Islet precursor cell (in vitro differentiated cells): ENCODE data around the gene KRT14.
A peak's percentile ranks its signal among the peaks of the same experiment; 100 is the strongest.
"Not testable (repeated sequence)": the region's sequence is repeated elsewhere in the genome, so short reads cannot be mapped to it uniquely, and the experiment has no call there.

Source experiments
- DNase-seq: peaks from one replicate; pipeline ENCODE4 v3.0.0-alpha.2; 2018

KRT14 gene

DNA sequence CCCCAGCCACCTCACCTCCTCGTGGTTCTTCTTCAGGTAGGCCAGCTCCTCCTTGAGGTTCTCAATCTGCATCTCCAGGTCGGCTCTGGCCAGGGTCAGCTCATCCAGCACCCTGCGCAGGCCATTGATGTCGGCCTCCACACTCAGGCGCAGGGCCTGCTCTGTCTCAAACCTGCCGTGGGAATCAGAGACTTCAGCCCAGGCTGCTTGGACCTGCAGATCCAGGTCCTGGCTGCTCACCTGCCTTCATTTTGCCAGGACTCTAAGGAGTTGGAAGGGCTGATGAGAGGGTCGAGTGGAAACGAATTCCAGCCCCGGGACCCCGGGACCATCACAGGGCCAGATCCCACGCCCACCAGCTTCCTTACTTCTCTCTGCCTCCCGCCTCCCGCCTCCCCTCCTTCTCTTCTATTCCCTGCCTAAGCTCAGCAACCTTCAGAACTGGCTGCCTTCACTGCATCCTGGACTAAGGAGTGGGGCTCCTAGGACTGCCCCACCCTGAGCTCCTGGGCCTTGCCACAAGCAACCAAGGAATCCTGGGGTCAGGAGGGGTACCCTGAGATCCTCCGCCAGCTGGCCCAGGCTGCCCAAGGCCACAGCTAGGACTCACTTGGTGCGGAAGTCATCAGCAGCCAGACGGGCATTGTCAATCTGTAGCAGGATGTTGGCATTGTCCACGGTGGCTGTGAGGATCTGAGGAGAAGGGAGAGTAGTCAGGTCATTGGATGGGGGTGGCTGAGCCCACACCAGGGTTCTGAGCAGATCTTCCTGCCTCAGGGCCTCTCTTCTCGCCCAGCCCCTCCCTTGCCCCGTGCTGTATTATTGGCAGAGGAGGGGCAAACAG, 35.9 kb upstream of the KRT14 start:
- DNase-seq = peak; percentile 74

DNA sequence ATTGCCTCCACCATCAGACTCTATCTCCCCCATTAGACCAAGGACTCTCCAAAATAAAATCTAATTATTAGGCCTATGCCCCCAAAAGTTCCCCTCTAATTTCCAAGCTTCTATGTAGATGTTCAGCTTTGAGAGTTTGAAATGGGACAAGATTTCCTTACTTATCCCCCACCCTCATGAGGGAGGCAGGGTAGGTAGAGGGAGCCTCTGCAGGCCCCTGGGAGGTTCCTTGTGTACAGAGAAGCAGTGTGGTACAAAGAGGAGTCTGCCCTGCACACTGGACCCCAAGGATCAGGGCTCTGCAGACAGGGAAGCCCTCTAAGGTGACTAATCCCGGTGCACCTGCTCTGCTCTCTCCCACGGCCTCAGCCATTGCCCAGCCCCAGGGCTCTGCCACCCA, 35.2 kb upstream of the KRT14 start:
- DNase-seq = no peak

DNA sequence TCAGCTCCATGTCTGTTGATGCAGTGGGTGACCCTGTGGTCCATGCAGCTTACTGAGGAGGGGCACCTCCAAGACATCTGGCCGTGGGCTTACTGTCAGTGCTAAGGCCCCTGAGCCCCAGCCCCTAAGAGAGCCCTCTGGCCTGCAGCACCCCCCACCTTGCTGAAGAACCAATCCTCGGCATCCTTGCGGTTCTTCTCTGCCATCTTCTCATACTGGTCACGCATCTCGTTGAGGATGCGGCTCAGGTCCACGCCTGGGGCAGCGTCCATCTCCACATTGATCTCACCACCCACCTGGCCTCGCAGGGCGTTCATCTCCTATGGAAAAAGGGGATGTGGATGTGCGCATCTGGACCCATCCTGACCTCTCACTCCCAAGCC, 34.7 kb upstream of the KRT14 start:
- not testable (repeated sequence) for DNase-seq

DNA sequence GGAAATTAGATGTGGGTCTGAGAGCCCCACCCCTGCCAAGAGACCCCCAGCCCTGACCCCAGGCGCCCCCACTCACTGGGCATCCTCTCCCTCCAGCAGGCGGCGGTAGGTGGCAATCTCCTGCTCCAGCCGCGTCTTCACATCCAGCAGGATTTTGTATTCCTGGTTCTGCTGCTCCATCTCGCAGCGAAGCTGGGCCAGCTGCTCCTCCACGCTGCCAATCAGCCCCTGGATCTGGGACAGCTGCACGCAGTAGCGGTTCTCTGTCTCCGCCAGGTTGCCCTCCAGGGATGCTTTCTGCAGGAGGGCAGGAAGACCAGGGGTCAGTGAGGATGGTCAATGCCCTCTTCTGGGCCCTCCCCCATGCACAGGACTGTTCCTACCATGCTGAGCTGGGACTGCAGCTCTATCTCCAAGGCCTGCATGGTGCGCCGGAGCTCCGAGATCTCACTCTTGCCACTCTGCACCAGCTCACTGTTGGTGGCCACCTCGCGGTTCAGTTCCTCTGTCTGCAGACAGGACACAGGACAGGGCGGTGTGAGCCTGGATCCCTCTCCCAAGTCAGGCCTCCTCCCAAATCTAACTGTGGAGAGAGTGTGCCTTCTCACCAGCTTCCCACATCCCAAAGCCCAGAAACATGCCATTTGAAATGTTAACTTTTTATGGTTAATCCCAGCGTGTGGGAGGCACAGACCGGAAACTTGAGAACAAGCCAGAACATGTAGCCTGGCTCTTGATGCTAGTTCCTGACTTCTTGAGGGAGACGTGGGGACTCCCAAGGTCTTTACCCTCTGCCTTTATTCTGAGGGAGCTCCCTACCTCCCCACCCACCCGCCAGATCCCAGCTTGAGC, 34.1 kb upstream of the KRT14 start:
- peak; percentile 59 for DNase-seq

DNA sequence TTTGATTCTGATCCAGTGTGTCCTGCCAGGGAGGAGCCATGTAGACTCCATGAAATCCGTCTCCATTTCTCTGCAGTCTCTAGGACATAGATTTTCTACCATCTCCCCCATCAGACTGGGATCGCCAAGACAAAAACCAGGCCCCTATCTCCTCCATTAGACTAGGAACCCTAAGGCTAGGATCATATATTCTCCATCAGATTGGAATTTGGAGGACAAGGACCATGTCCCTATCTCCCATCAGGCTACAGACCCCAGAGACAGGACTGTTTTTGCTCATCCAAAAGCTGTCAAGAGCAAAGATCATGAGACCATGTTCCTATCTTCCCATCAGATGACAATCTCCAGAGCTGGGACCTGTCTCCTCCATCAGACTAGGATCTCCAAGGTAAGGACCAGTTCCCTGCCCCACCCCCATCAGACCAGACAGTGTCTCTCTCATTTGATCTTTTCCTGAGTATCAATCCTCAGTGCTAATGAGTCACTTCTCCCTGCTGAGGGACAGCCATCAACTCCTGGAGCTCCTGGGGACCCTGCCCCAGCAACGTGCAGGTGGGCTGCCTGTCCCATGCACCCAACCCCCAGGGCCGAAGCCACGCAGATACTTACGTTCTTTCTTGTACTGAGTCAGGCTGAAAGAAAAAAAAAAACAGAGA, 33.4 kb upstream of the KRT14 start:
- DNase-seq = peak; percentile 69

DNA sequence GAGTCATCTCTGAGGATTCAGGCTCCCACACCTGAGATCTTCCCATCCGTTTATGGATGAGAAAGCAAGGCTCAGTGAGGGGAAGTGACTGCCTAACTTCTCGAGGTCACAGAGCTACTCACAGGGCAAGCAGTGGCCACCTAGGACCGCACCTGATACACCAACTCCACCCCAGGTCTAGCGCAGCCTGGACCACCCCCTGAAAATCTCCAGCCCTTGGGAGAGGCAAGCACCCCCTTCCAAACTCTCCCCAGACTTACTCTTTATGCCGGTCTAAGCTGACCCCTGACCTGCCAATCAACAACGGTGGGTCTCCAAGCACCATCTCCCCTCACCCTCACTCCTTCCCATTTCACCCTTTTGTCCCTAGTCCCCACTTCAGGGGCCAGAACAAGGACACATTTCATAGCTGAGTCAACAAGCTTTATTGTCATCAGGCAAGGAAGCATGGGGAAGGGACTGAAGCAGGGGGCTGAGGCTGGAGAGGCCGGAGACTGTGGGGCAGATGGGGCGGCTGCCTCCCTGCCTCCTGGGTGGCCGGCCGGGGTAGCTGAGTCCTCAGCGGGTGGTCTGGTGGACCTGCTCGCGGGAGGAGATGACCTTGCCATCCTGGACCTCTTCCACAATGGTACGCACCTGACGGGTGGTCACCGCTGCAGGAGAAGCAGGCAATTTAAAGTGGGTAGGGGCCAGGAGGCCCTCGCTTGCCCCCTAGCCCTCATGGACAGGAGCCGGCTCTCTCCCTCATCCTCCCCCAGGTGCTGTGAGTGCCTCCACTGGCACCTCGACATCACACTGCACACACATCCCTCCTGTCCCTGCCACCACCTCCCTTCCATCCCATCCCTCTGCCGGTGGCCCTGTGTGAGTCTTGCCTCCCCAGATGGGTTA, 32.6 kb upstream of the KRT14 start:
- peak; percentile 65 for DNase-seq

DNA sequence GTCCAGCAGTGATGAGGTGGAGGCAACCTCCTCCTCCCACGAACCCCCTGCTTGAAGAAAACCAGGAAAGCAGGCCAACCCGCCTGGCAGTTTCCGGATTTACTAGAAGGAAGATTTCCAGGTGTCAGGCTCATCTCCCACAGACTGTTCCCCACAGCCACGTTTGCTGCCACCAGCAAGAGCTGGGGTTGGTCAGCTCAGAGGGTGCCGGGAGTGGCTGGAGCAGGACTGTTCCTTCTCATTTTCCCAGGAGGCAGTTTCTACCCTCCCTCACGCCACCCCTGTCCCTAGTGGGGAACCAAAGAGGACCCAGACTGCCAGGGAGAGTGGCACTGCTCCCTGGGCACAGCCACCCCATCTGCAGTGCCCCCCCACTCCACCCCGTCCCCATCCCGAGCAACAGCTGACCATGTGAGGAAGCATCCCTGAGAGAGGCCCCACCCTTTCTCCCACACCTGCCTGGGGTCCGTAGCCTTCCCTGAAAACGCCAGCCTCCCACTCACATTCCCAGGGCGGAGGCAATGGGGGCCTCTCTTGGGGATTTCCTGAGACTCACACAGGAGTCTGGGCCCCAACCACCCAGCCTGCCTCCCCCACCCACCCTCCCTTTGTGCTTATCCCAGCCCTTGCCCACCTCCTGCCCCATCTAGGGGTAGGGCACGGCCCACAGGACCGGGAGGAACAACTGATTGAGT, 31.8 kb upstream of the KRT14 start:
- peak; percentile 66 for DNase-seq

DNA sequence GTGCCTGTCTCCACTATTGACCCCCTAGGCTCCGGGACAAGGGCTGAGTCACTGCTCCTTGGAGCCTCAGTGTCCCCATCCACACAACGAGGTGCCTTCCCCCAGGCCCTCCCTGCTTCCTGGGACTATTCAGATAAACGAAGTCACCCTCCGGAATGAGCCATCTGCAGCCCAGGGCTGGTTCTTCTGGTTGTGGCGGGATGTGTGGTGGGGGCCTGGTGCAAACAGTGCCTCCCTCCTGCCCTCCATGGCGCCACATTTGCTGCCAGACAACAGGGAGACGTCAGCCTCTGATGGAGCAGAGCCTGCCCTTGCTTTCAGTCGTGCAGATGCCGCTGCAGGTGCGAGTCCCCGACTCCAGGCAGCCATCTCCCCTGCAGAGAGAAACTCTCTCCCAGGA, 31.0 kb upstream of the KRT14 start:
- DNase-seq = peak; percentile 71

DNA sequence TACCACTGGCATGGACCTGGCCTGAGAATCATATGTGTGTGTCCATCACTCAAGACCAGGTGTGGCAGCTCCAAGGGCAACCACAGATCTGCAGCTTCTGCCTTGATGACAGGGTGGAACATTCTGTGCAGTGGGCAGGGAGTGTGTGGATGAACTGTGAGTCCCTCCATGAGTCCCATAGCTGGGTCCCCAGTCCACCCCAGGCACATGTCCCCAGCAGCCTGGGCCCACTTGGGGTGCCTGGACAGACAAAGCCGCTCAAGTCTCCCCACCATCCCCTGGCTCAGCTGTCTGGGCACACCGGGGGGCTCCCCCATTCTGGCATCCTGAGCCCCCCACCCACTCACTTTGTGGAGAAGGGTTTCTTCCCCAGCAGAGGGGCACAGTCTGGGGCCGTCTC, 30.4 kb upstream of the KRT14 start:
- DNase-seq = peak; percentile 51

DNA sequence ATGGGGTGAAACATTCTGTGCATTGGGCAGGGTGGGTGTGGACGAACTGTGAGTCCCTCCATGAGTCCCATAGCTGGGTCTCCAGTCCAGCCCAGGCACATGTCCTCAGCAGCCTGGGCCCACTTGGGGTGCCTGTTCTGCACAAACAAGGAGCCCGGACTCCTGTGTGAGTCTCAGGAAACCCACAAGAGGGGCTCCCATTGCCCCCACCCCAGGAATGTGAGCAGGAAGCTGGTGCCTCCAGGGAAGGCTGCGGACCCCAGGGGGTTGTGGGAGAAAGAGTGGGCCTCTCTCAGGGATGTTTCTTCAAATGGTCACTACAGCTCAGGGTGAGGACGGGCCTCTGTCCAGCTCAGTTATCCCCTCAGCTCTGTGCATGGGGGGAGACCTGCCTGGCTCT, 29.8 kb upstream of the KRT14 start:
- peak; percentile 52 for DNase-seq

DNA sequence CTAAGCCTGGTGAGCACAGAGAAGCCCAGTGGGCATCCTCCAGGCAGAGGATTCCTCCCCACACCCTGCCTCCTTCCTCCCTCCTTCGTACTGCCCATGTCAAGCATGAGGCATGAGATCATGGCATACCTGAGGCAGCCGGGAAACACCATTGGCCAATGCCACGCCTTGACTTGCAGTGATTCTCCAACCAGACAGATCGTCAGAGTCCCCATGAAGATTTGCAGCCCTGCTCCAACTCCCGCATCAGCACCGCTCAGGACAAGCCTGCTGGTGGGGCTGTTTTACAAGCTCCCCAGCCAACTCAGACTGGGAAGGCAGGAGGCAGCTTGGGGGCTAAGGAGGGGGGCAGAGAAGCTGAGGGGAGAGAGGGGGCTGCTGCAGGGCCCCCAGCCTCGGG, 28.8 kb upstream of the KRT14 start:
- DNase-seq = peak; percentile 96

DNA sequence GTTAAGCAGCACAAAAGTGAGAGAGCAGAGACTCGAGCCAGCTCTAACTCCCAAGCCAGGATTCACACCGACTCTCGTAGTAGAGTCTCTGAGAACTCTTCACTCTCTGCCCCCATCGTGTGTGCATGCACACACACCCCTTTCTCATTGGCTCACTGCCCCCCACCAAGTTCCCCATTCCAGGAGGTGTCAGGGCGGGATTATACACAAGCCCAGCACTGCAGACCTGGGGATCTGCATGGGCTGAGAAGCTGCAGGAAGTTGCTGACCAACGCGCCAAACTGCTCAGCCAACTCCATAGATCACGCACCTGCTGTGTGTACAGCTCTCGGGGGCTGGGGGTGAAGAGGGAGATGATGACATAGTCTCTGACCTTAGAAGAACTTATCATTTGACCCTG, 28.1 kb upstream of the KRT14 start:
- peak; percentile 48 for DNase-seq

DNA sequence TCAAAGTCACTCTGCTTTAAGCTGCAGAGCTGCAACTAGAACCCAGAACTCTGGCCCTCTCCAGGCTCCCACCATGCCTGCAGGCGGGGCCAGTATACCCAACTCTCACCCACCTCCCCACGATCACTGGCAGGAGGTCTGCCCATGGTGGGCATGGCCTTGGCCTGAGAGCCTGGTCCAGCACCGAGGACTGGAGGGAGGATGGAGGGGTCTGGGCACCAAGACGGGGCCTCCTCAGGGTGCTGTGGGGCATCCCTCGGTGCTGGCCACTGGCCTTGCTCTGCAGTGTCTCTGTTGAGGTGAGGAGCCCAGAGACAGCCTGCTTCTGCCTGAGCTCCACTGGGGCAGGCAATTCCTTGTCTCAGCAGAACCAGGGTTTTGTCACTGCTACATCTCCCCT, 27.4 kb upstream of the KRT14 start:
- peak; percentile 53 for DNase-seq

DNA sequence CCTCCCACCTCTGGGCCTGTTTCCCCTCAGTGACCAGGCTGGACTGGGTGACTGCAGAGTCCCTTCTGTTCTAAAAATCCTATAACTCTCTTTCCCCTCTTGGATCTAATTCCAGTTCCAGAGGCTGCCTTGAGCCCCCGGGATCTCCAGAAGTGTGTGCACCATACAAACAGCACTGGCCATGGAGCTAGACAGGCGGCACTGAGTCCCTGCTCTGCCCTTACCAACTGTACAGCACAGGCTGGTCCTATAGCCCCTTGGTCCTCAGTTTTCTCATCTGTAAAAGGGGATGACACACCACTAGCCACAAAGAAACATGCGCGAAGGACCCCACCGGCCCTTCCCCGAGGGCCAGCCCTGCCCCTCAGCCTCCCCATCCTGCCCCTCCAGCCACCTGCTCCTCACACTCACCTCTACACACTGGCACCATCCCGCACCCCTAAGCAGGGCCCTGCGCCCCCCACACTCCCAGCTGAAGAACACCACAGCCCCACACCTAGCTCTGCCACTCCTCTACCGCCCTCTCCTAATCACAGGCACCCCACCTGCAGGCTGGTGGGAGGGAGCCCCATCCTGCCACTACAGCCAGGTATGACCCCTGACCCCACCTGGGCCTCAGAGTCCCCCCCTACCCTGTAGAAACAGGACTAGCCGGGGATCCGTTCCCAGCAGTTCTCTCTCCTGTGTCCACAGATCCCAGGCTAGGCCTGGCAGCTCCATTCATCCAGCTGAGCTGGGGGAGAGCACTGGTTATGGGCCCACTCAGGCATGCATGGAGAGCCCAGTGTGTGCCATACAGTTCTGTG, 26.8 kb upstream of the KRT14 start:
- peak; percentile 53 for DNase-seq

DNA sequence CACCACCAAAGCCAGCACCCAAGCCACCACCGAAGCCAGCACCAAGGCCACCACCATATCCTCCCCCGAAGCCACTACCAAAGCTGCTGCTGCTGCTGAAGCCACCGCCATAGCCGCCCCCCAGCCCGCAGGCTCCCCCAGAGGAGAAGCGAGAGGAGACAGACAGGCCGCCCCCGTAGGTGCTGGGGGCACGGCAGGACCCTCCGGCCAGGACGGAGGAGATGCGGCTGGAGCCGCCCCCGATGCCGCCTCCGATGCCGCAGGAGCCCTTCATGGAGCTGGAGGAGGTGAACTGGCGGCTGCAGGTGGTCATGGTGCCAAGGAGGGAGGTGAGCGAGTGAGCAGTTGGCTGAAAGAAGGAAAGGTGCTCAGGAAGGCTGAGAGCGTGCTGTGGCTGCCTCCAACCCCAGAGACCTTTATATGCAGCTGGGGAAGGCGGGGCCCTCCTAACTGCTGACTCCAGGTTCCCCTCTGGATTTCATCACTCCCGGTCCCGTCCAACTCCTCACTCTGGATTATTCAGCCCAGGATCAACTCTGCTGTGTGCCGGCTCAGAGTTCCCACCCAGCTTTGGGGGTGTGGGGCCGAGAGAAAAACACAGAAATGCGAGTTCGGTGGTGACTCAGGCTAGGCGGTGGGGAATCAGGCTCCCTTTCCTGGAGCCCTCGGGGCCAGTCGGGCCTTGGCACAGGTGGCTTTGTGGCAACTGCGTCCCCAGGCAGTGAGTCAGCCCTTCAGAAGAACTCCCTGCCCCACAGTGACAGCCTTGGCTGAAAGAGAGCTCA, 25.9 kb upstream of the KRT14 start, which contains the start of gene KRT16:
TSS of gene KRT16 (minus strand) at position 392 of the 785 bp plus-strand sequence. CDS start at position 313, 79 bp downstream.
- peak; percentile 79 for DNase-seq

DNA sequence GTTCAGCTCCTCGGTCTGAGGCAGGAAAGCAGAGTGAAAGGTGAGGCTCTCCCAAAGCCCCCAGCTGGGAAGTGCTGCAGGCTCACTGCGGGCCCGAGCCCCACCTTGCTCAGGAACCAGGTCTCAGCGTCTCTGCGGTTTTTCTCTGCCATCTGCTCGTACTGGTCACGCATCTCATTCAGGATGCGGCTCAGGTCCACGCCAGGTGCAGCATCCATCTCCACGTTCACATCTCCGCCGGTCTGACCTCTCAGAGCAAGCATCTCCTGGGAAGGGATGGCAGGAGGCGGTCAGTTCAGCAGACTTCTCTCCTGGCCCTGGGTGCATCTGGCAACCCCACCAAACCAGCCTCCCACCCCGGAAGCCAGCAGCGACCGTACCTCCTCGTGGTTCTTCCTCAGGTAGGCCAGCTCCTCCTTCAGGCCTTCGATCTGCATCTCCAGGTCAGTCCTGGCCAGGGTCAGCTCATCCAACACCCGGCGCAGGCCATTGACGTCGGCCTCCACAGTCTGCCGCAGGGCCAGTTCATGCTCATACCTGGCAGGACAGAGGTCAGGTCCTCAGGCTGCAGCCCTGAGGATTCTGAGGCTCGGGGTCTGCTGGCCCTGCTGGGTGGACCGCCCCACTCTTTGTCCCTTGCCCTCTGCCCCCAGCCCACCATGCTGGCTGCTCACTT, 24.4 kb upstream of the KRT14 start:
- peak; percentile 50 for DNase-seq

DNA sequence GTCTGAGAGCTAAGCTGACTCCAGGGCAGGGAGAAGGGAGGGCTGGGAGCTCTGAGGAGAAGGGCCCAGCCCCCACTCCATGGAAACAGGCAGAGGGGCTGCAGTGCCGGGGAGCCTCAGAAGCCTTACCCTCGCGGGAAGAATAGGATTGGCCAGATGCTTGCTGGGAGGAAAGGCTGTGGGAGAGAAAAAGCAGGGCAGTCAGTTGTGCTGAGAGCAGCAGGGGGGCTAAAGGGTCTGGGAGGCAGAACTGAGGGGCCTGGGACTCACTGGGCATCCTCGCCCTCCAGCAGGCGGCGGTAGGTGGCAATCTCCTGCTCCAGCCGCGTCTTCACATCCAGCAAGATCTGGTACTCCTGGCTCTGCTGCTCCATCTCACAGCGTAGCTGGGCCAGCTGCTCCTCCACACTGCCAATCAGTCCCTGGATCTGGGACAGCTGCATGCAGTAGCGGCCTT, 23.4 kb upstream of the KRT14 start:
- peak; percentile 85 for DNase-seq

DNA sequence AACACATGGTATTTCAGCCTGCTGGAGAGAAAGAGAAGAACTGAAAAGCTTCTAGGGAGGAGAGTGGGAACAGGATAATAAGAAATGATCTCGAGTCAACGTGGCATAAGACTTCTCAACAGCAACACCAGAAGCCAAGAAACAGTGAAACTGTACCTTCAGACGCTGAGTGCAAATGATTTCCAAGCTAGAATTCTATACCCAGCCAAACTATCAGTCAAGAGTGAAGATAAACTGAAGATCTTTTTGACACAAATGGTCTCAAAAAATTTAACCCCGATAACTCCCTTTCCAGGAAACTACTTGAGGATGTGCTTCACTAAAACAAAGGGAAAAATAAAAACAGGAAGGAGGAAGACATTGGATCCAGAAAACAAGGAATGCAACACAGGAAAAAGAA, 20.2 kb upstream of the KRT14 start:
- not testable (repeated sequence) for DNase-seq

DNA sequence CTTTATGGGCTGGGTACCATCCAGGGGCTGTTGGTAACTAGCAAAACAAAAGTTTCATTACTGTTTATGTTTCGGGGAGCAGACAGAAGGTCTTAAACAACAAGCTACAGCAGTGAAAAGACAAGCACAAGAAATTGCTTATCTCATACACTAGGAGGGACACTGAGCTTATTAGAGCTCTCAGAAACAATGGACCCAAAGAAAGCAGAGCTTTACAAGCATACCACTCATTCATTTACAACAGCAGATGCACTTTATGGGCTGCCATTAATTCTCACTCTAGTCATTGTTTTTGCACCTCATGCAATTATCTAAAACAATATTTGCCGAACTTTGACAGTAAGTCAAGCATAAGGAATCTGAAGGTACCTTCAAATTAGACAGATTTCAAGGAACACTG, 15.8 kb upstream of the KRT14 start:
- DNase-seq = no peak
